ENCODE measurements around the gene SCG3. TPM values are rescaled to one million over a fixed set of nuclear protein-coding genes. Genes with fewer than 3 reads are reported as not detected.
"Not testable (repeated sequence)": the region's sequence is repeated elsewhere in the genome, so short reads cannot be mapped to it uniquely, and the experiment has no call there.

SCG3 gene
- total RNA-seq, result not detected in 2 replicates

GRCh38 chr15:51681303-51681963, at the start of gene SCG3:
Gene SCG3, plus strand, starts transcription at chr15:51681503. Its CDS starts 253 bp downstream, at chr15:51681756.
- peak within 1 kb of the TSS; percentile 40 for H3K4me3 ChIP-seq (ENCODE audit: low read depth, low read length)
- no peak for TF ChIP-seq CTCF (conservative IDR thresholded peaks at IDR 0.05; ENCODE audit: low read depth, low read length)
- peak; percentile 3 for DNase-seq (ENCODE audit: low read depth)

GRCh38 chr15:51634591-51635198, 46.6 kb upstream of the SCG3 start:
- TF ChIP-seq CTCF (conservative IDR thresholded peaks at IDR 0.05; ENCODE audit: low read depth, low read length), result no peak
- DNase-seq (ENCODE audit: low read depth), result no peak
- H3K4me3 ChIP-seq (ENCODE audit: low read depth, low read length), result no peak overlapping the region

- no peak for TF ChIP-seq CTCF (conservative IDR thresholded peaks at IDR 0.05; ENCODE audit: low read depth, low read length)
- no peak overlapping the region for H3K4me3 ChIP-seq (ENCODE audit: low read depth, low read length)
- no peak for DNase-seq (ENCODE audit: low read depth)
Observed at GRCh38 chr15:51641490-51642130, 39.7 kb upstream of the SCG3 start.

GRCh38 chr15:51642696-51643095, 38.6 kb upstream of the SCG3 start:
- TF ChIP-seq CTCF (conservative IDR thresholded peaks at IDR 0.05; ENCODE audit: low read depth, low read length), result no peak
- no peak for DNase-seq (ENCODE audit: low read depth)
- H3K4me3 ChIP-seq (ENCODE audit: low read depth, low read length), result no peak overlapping the region

- no peak overlapping the region for H3K4me3 ChIP-seq (ENCODE audit: low read depth, low read length)
- DNase-seq (ENCODE audit: low read depth), result no peak
- no peak for TF ChIP-seq CTCF (conservative IDR thresholded peaks at IDR 0.05; ENCODE audit: low read depth, low read length)
Observed at GRCh38 chr15:51647128-51647562, 34.2 kb upstream of the SCG3 start.

GRCh38 chr15:51648101-51648500, 33.2 kb upstream of the SCG3 start:
- H3K4me3 ChIP-seq (ENCODE audit: low read depth, low read length); DNase-seq (ENCODE audit: low read depth): not testable (repeated sequence)

GRCh38 chr15:51648643-51649042, 32.7 kb upstream of the SCG3 start:
- DNase-seq (ENCODE audit: low read depth), result not testable (repeated sequence)

More at GRCh38 chr15:51648643-51649042, 32.7 kb upstream of the SCG3 start:
- H3K4me3 ChIP-seq (ENCODE audit: low read depth, low read length), result not testable (repeated sequence)

Data from epithelial cell of proximal tubule (primary cell).